ENCODE data around the gene ACSF3. TPM values are rescaled to one million over a fixed set of nuclear protein-coding genes. Genes with fewer than 3 reads are reported as not detected.

Gene ACSF3
- total RNA-seq, 1 experiment from 2014 or later, result 39.2 TPM

DNA sequence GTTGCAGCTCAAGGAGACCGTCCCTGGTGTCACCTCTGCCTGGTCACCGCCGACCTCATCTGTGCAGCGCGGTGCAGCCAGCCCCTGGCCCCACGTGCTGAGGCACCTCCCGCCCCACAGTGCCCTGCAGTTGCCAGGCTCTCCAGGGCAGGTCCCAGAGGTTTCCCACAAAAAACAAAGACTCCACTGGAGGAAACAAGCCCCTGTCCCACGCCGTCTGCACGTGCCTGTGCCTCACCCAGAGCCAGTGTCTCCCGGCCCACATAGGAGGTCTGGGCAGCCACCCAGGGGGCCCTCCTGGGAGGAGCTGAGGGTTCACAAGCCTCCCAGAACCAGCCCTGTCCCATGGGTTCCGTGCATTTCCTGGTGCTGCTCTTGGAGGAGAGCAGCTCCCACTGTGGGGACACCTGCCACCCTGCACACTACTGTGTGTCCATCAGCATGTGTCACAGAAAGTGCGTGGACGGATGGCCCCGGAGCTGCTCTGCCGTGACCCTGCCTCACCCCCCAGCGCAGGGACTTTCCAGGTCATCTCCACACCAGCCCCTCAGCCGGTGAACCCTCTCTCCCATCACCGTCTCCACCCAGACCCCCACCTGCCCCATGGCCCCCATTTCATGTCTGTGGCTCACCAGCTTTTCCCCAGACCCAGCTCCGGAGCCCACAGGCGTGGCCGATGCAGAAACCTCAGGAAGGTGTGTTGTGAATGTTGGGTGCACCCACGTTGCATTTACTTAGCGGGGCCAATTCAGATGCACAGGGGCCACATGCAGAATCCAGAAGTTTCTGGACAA, 60.9 kb downstream of the ACSF3 start:
- CTCF ChIA-PET, result interaction anchor here (0.6 to 0.9 kb wide), 3 partner anchors 12 to 717 kb away, joined by 3 to 4 read pairs (median 3); no protein-coding TSS in a partner anchor
- Mint-ChIP-seq H3K27ac (ENCODE audit: low read depth, unreplicated experiment) (no peak overlapping the region), H3K36me3 (ENCODE audit: insufficient read depth, unreplicated experiment) (peaks cover 38% of the 10 kb centered on the region), H3K4me1 (ENCODE audit: insufficient read depth, unreplicated experiment) (peaks cover 8% of the 10 kb centered on the region), H3K4me3 (ENCODE audit: unreplicated experiment) (no peak overlapping the region), H3K27me3 (ENCODE audit: insufficient read depth, unreplicated experiment) (no peaks in the 10 kb centered on the region), H3K9me3 (ENCODE audit: unreplicated experiment) (no peaks in the 10 kb centered on the region)
- POLR2A ChIA-PET, result interaction anchor here (0.5 to 2.3 kb wide), 3 partner anchors 343 to 352 kb away, joined by 4 to 7 read pairs (median 5); partner anchors contain the start of gene APRT
- intact Hi-C loops (cut with micrococcal nuclease), result no loop called here
- BruUV-seq (replicated peaks), result no TSS peak
- no peak for DNase-seq (ENCODE audit: unreplicated experiment)
- TF ChIP-seq CTCF (IDR thresholded peaks at IDR 0.05; ENCODE audit: unreplicated experiment), result no peak

DNA sequence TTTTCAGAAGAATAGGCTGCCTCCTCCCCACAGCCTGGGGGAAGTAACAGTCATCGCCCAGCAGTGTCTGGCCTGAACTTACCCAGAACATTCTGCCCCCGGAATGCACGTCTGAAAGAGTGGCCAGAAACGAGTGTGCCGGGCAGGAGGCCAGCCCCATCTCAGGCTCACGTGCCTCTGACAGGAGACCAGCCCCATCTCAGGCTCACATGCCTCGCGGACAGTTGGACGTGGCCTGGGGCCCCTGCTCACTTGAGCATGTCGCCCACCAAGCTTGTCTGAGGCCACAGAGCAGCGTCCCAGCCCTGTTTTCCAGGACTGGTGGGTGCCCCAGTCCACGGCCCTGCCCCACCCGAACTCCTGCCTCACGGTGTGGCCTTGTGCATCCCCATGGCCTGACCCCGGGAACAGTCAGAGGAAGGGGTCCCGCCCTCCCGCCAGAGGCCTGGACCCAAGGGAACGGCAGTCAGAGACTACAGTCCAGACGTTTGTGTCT, 61.6 kb downstream of the ACSF3 start:
- H3K9me3 Mint-ChIP-seq (ENCODE audit: unreplicated experiment), result no peaks in the 10 kb centered on the region
- no TSS peak for BruUV-seq (replicated peaks)
- intact Hi-C loops (cut with micrococcal nuclease), result no loop called here
- H3K27ac Mint-ChIP-seq (ENCODE audit: low read depth, unreplicated experiment), result no peak overlapping the region
- no peak for TF ChIP-seq CTCF (IDR thresholded peaks at IDR 0.05; ENCODE audit: unreplicated experiment)
- H3K27me3 Mint-ChIP-seq (ENCODE audit: insufficient read depth, unreplicated experiment), result no peaks in the 10 kb centered on the region
- H3K36me3 Mint-ChIP-seq (ENCODE audit: insufficient read depth, unreplicated experiment), result peaks cover 36% of the 10 kb centered on the region
- ChIA-PET POLR2A (interaction anchor here (0.5 to 2.3 kb wide), 5 partner anchors 10 to 352 kb away, joined by 4 to 7 read pairs (median 5); partner anchors contain the start of genes ACSF3 and APRT), CTCF (interaction anchor here (0.6 to 2.0 kb wide), 3 partner anchors 12 to 718 kb away, joined by 3 to 9 read pairs (median 4); no protein-coding TSS in a partner anchor)
- no peak overlapping the region for H3K4me3 Mint-ChIP-seq (ENCODE audit: unreplicated experiment)
- H3K4me1 Mint-ChIP-seq (ENCODE audit: insufficient read depth, unreplicated experiment), result peaks cover 2% of the 10 kb centered on the region
- peak; percentile 37 for DNase-seq (ENCODE audit: unreplicated experiment)

DNA sequence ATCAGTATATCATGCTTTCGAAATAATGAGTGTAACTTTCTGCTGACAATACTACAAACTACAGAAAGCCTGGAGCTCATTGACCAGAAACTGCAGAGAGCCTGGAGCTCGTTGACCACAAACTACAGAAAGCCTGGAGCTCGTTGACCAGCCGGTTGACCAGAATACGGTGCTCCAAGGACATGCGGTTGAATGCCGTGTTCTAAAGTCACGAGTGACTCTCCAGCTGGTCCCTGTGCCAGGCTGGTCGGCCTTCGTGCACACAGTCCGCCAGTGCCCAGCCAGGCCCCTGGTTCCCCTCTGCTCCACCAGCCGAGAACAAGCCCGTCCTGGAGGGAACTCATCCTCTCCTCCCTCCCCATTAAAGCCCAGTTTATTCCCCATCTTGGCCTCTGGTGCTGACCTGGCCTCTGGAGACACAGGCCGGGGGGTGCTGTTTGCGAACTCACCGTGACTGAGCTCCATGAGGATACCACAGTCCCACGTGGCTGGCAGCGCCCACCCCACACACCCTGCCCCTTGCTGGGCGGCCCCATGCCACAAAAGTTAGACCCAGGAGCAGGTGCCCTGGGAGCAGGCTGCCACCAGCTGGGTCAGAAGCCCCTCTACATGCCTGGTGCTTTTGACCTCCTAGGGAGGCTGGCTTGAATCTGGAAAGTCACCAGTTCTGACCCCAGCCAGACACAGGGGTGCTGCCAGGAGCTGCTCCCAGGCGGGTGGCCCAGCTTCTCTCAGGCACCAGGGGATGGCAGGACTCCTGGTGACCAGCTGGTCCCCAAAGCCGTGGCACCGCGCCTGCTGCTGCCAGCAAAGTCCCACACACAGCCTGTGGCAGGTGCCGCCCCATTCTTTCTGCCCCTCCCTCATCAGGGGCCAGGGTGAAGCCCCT, 62.4 kb downstream of the ACSF3 start:
- CTCF ChIA-PET, result interaction anchor here (1.0 to 2.0 kb wide), 2 partner anchors 11 to 485 kb away, joined by 3 to 9 read pairs; no protein-coding TSS in a partner anchor
- Mint-ChIP-seq H3K27me3 (ENCODE audit: insufficient read depth, unreplicated experiment) (no peaks in the 10 kb centered on the region), H3K9me3 (ENCODE audit: unreplicated experiment) (no peaks in the 10 kb centered on the region), H3K4me3 (ENCODE audit: unreplicated experiment) (no peak overlapping the region), H3K4me1 (ENCODE audit: insufficient read depth, unreplicated experiment) (no peaks in the 10 kb centered on the region), H3K27ac (ENCODE audit: low read depth, unreplicated experiment) (no peak overlapping the region), H3K36me3 (ENCODE audit: insufficient read depth, unreplicated experiment) (peaks cover 32% of the 10 kb centered on the region)
- intact Hi-C loops (cut with micrococcal nuclease), result no loop called here
- BruUV-seq (replicated peaks), result TSS peak; percentile 40
- no peak for TF ChIP-seq CTCF (IDR thresholded peaks at IDR 0.05; ENCODE audit: unreplicated experiment)
- DNase-seq (ENCODE audit: unreplicated experiment), result no peak
- POLR2A ChIA-PET, result interaction anchor here (0.8 to 2.3 kb wide), 4 partner anchors 9 to 346 kb away, joined by 4 to 7 read pairs (median 5); partner anchors contain the start of genes ACSF3 and APRT

Measured in MCF 10A (cell line).